Caco-2 (cell line): ENCODE data around the gene ELK4. TPM values are rescaled to one million over a fixed set of nuclear protein-coding genes. Genes with fewer than 3 reads are reported as not detected.
A peak's percentile ranks its signal among the peaks of the same experiment; 100 is the strongest.

Experiments
- BruUV-seq: library from RNA; stranded (reverse); fragments of 400-500 nt; replicated peaks from 2 replicates; lab custom pipeline; 2021; lab: Mats Ljungman, UMichigan
- CTCF ChIA-PET: fragments of 300-600 bp; sonication (Branson Sonifier 250); formaldehyde crosslinking; loops from one replicate; lab custom pipeline; 2022; ENCODE audit warnings: antibody characterized with exemption; lab: Charles Lee
- POLR2A ChIA-PET: fragments of 300-600 bp; sonication (Branson Sonifier 250); formaldehyde crosslinking; loops from one replicate; lab custom pipeline; 2022; ENCODE audit warnings: antibody characterized with exemption; lab: Charles Lee
- DNase-seq, 2 experiments: peaks; one replicate each; pipeline versions ENCODE4 v3.0.0 to v3.0.0-alpha.2; 2020 to 2022
- H3K27me3 ChIP-seq: replicated peaks from 2 replicates; pipeline ENCODE4 v1.6.0; 2011; ENCODE audit warnings: low read length; ENCODE audit not compliant: control insufficient read depth, insufficient read depth
- H3K36me3 ChIP-seq: 2 replicates; pipeline ENCODE4 v1.5.1; 2011; ENCODE audit warnings: low read length; ENCODE audit not compliant: control insufficient read depth, insufficient read depth
- H3K4me1 ChIP-seq: fragments of 250-450 bp; sonication (Bioruptor Pico); 2 replicates; pipeline ENCODE4 v1.5.1; 2020; ENCODE audit warnings: mild to moderate bottlenecking
- H3K4me3 ChIP-seq: 2 replicates; pipeline ENCODE4 v1.5.1; 2011; ENCODE audit warnings: low read depth, mild to moderate bottlenecking, control low read depth, low read length
- H3K9me3 ChIP-seq: fragments of 250-450 bp; sonication (Bioruptor Pico); 2 replicates; pipeline ENCODE4 v1.5.1; 2020; ENCODE audit warnings: mild to moderate bottlenecking, moderate library complexity
- H3K27ac Mint-ChIP-seq: one replicate; pipeline ENCODE4 v1.8.0; 2022; ENCODE audit warnings: mixed read lengths; ENCODE audit not compliant: unreplicated experiment
- H3K27me3 Mint-ChIP-seq: one replicate; pipeline ENCODE4 v1.8.0; 2022; ENCODE audit warnings: mixed read lengths; ENCODE audit not compliant: insufficient read depth, unreplicated experiment
- H3K36me3 Mint-ChIP-seq: one replicate; pipeline ENCODE4 v1.8.0; 2022; ENCODE audit warnings: mild to moderate bottlenecking, mixed read lengths; ENCODE audit not compliant: insufficient read depth, unreplicated experiment
- H3K4me1 Mint-ChIP-seq: one replicate; pipeline ENCODE4 v1.8.0; 2022; ENCODE audit warnings: low read depth, mixed read lengths; ENCODE audit not compliant: unreplicated experiment
- H3K4me3 Mint-ChIP-seq: one replicate; pipeline ENCODE4 v1.8.0; 2022; ENCODE audit warnings: mild to moderate bottlenecking, moderate library complexity, mixed read lengths; ENCODE audit not compliant: unreplicated experiment
- H3K9me3 Mint-ChIP-seq: one replicate; pipeline ENCODE4 v1.8.0; 2022; ENCODE audit warnings: mixed read lengths; ENCODE audit not compliant: unreplicated experiment
- intact Hi-C: fragments of 100-400 bp; cut with micrococcal nuclease; formaldehyde crosslinking; loops from one replicate; pipeline ENCODE4 v1.10.0; 2022; ENCODE audit not compliant: unreplicated experiment
- total RNA-seq: library from RNA; stranded (reverse); gene quantifications from 2 replicates; pipeline ENCODE4 v1.2.3, GENCODE V29; 2022
- TF ChIP-seq, protein P1 (sequence below), 2 experiments: fragments of 200-600 bp in 1 of 2; IDR thresholded peaks; 1 replicate in 1 of 2; 2 replicates in 1 of 2; pipeline versions ENCODE4 v1.5.1 to v1.8.0; 2011 to 2022; ENCODE audit warnings: antibody characterized with exemption in 1 of 2, control low read depth in 1 of 2, inconsistent platforms in 1 of 2, low read depth in 1 of 2, low read length in 1 of 2, mild to moderate bottlenecking in 1 of 2, moderate library complexity in 1 of 2; ENCODE audit not compliant: insufficient read depth in 1 of 2, severe bottlenecking in 1 of 2, unreplicated experiment in 1 of 2

ELK4 gene
- total RNA-seq, 1 experiment from 2014 or later: 14.4 TPM

DNA sequence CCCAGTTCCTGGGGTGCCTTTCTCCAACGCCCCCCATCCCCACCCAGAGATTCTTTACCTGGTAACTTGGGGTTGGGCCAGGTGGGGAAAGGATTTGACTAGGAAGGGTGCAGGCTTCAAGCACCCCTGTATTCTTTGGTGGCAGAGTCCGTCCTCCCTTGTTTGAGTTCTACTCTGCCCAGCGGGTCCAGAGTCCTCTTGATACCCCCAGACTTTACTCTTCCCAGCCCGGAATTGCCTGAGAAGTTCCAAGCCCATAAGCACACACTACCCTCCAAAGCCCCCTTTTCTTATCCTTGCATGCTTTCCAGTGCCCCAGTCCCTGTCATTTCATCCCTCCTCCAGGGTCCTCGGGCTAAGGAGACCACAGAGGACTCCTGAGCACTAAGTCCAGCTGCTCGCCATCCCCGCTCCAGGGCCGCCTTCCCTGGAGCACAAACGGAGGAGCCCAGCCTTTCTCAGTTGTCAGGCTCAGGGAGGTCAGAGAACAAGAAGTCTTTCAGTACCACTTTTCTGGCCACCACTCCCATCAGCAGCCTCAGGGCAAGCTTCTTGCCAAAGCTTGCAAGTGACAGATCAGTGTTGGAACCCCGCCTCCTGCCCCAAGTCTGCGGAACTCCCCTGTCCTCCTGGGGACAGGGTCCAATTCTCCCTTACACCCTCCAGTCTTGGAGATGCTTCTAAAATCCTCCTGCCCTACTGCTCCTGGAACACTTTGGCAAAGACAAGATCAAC is 36.3 kb upstream of the ELK4 start:
- TF ChIP-seq, protein P1, sequence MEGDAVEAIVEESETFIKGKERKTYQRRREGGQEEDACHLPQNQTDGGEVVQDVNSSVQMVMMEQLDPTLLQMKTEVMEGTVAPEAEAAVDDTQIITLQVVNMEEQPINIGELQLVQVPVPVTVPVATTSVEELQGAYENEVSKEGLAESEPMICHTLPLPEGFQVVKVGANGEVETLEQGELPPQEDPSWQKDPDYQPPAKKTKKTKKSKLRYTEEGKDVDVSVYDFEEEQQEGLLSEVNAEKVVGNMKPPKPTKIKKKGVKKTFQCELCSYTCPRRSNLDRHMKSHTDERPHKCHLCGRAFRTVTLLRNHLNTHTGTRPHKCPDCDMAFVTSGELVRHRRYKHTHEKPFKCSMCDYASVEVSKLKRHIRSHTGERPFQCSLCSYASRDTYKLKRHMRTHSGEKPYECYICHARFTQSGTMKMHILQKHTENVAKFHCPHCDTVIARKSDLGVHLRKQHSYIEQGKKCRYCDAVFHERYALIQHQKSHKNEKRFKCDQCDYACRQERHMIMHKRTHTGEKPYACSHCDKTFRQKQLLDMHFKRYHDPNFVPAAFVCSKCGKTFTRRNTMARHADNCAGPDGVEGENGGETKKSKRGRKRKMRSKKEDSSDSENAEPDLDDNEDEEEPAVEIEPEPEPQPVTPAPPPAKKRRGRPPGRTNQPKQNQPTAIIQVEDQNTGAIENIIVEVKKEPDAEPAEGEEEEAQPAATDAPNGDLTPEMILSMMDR (IDR thresholded peaks at IDR 0.05; ENCODE audit: insufficient read depth in 1 of 2, low read depth in 1 of 2, low read length in 1 of 2, severe bottlenecking in 1 of 2, unreplicated experiment in 1 of 2): no peak
- Mint-ChIP-seq H3K4me3 (no peak overlapping the region), H3K4me1 (peaks cover 32% of the 10 kb centered on the region), H3K9me3 (no peaks in the 10 kb centered on the region), H3K27ac (peak overlapping the region; percentile 82), H3K36me3 (peaks cover 4% of the 10 kb centered on the region), H3K27me3 (no peaks in the 10 kb centered on the region)
- no peaks in the 10 kb centered on the region for H3K27me3 ChIP-seq
- no peaks in the 10 kb centered on the region for H3K36me3 ChIP-seq
- H3K9me3 ChIP-seq: no peaks in the 10 kb centered on the region
- ChIA-PET POLR2A (no interaction called here), CTCF (interaction anchor here (3.5 kb wide), 1 partner anchor 9 kb away, joined by 15 read pairs; no protein-coding TSS in a partner anchor)
- intact Hi-C loops: no loop called here
- H3K4me1 ChIP-seq: peaks cover 43% of the 10 kb centered on the region
- BruUV-seq: no TSS peak
- no peak overlapping the region for H3K4me3 ChIP-seq
- DNase-seq: peak in 1 of 2 experiments; percentile 42

DNA sequence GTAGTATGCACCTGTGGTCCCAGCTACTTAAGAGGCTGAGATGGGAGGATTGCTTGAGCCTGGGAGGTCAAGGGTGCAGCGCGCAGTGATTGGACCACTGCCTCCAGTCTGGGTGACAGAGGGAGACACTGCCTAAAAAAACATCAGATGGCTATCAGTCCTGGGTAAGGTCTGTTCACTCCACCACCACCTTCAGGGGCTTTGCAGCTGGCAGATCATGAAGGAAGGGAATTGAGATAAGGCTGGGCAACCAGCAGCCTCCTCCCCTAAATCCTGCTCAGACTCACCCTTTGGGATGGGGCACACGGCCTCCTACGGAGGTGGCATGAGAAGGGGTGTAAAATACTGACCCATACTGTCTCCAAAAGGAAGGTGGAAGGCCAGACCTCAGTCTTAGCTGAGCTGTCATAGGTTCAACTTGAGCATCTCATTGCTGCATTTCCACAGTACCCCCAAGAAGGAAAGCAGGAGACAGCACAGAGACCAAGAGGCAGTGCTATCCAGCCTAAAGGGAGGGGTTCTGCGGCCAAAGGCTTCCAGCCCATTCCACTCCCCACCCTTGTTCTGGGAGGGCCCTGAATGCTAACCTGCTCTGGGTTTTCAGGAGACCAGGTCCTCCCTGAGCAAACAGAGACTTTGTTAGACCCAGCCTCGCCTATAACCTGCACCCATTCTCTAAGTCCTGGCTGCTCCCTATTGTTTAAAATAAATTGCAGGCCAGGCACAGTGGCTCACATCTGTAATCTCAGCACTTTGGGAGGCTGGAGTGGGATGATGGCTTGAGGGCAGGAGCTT is 34.8 kb upstream of the ELK4 start:
- Histone ChIP-seq H3K36me3 (no peaks in the 10 kb centered on the region), H3K9me3 (no peaks in the 10 kb centered on the region), H3K4me3 (no peak overlapping the region), H3K4me1 (peaks cover 28% of the 10 kb centered on the region), H3K27me3 (no peaks in the 10 kb centered on the region)
- TF ChIP-seq, protein P1 (IDR thresholded peaks at IDR 0.05; ENCODE audit: insufficient read depth in 1 of 2, low read depth in 1 of 2, low read length in 1 of 2, severe bottlenecking in 1 of 2, unreplicated experiment in 1 of 2): no peak
- H3K27ac Mint-ChIP-seq: no peak overlapping the region
- H3K4me3 Mint-ChIP-seq: no peak overlapping the region
- H3K36me3 Mint-ChIP-seq: no peaks in the 10 kb centered on the region
- H3K4me1 Mint-ChIP-seq: peaks cover 23% of the 10 kb centered on the region
- no peak for DNase-seq
- no peaks in the 10 kb centered on the region for H3K9me3 Mint-ChIP-seq
- POLR2A ChIA-PET: no interaction called here
- H3K27me3 Mint-ChIP-seq: no peaks in the 10 kb centered on the region
- no TSS peak for BruUV-seq
- CTCF ChIA-PET: no interaction called here
- intact Hi-C loops: no loop called here

DNA sequence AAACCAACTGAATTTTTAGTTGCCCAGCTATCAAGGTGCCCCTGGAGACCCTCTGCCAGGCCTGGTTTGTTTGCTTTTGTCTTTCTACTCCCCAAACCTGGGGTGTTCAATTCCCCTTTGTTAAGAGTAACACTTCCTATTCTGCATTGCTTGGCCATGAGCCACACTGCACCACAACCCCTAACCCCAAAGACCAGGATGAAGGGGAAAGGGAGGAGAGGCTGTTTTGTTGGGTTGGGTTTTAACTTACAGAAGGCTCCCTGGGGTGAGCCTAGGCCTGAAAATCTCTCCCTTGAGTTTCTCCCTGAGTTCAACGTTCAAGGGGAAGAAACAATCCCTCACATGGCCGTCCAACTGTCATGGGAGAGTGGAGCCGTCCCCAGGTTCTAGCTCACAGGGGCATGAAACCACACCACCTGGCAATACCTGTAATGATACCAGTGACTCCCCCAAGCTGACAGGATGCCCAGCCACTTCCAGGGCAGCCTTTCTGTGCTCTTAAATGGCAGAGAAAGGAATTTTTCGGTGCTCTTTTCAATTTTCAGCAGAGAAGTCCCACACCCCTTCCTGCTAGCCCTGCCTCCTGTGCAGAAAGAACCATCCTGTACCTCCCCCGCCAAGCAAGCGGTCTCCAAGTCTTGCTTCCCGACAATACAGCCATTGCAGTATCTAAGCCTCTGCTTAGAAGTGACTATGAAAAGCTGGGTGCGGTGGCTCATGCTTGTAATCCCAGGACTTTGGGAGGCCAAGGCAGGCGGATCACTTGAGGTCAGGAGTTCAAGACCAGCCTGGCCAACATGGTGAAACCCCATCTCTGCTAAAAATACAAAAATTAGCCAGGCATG is 33.6 kb upstream of the ELK4 start:
- H3K27ac Mint-ChIP-seq: no peak overlapping the region
- ChIA-PET POLR2A (no interaction called here), CTCF (no interaction called here)
- intact Hi-C loops: no loop called here
- no TSS peak for BruUV-seq
- TF ChIP-seq, protein P1 (IDR thresholded peaks at IDR 0.05; ENCODE audit: insufficient read depth in 1 of 2, low read depth in 1 of 2, low read length in 1 of 2, severe bottlenecking in 1 of 2, unreplicated experiment in 1 of 2): no peak
- Histone ChIP-seq H3K36me3 (no peaks in the 10 kb centered on the region), H3K9me3 (no peaks in the 10 kb centered on the region), H3K27me3 (no peaks in the 10 kb centered on the region), H3K4me3 (no peak overlapping the region), H3K4me1 (peaks cover 18% of the 10 kb centered on the region)
- peaks cover 18% of the 10 kb centered on the region for H3K4me1 Mint-ChIP-seq
- H3K9me3 Mint-ChIP-seq: no peaks in the 10 kb centered on the region
- no peak overlapping the region for H3K4me3 Mint-ChIP-seq
- no peaks in the 10 kb centered on the region for H3K36me3 Mint-ChIP-seq
- DNase-seq: no peak
- H3K27me3 Mint-ChIP-seq: no peaks in the 10 kb centered on the region
